ENCODE measurements around the gene CCDC34.

GRCh38 chr11:27358296-27358695 lies 4.7 kb downstream of the CCDC34 start:
- TF ChIP-seq CTCF (conservative IDR thresholded peaks at IDR 0.05 in 1 of 2, IDR thresholded peaks at IDR 0.05 in 1 of 2; ENCODE audit: extremely low read depth in 1 of 2, insufficient read depth in 1 of 2, low read depth in 1 of 2, low read length in 2 of 2) = no peak
- TF ChIP-seq EZH2 (IDR thresholded peaks at IDR 0.05; ENCODE audit: borderline replicate concordance, low read length) = no peak

Data from mammary epithelial cell (primary cell).